ENCODE results near the gene ARHGAP18.

DNA sequence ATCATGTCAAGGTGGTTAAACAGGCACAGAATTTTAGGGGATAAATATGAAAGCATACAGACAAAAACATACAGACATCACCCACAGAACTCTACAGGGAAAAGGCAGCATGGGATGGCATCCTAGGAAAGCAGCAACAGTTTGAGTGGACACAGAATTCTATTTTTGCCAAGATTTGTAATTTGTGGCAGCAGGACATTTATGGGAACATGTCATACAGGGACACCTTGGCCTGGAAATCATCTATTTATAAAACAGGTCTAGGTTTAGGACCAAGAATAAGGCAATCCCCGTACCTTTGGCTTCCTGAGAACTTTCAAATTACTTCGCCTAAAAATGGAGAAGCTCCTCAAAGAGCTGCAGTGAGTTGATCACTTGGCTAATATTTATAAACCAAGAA, 17.5 kb downstream of the ARHGAP18 start:
- TF ChIP-seq, protein P1, sequence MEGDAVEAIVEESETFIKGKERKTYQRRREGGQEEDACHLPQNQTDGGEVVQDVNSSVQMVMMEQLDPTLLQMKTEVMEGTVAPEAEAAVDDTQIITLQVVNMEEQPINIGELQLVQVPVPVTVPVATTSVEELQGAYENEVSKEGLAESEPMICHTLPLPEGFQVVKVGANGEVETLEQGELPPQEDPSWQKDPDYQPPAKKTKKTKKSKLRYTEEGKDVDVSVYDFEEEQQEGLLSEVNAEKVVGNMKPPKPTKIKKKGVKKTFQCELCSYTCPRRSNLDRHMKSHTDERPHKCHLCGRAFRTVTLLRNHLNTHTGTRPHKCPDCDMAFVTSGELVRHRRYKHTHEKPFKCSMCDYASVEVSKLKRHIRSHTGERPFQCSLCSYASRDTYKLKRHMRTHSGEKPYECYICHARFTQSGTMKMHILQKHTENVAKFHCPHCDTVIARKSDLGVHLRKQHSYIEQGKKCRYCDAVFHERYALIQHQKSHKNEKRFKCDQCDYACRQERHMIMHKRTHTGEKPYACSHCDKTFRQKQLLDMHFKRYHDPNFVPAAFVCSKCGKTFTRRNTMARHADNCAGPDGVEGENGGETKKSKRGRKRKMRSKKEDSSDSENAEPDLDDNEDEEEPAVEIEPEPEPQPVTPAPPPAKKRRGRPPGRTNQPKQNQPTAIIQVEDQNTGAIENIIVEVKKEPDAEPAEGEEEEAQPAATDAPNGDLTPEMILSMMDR (IDR thresholded peaks at IDR 0.05), result no peak
- no peak for TF ChIP-seq EZH2 (IDR thresholded peaks at IDR 0.05)

Measured in neural progenitor cell (in vitro differentiated cells).